Neural cell (in vitro differentiated cells): Measurements from ENCODE around the gene TRPM8. TPM values are rescaled to one million over a fixed set of nuclear protein-coding genes. Genes with fewer than 3 reads are reported as not detected.

ENCODE experiments used
- H2AFZ ChIP-seq: fragments of 200-600, 300-800 bp; sonication (generic), shearing (Covaris generic); 2 replicates; pipeline ENCODE4 v1.6.0; 2014; ENCODE audit warnings: low read depth, mild to moderate bottlenecking, antibody characterized with exemption, low read length, moderate library complexity
- H3F3A ChIP-seq: fragments of 200-600 bp; shearing (Covaris generic); 2 replicates; pipeline ENCODE4 v1.6.1; 2016; ENCODE audit warnings: mild to moderate bottlenecking, moderate library complexity, mixed read lengths, antibody characterized with exemption, low read length; ENCODE audit not compliant: insufficient read depth, poor library complexity, severe bottlenecking
- H3K27ac ChIP-seq: fragments of 200-600, 300-800 bp; sonication (generic), shearing (Covaris generic); 2 replicates; pipeline ENCODE4 v1.5.1; 2014; ENCODE audit warnings: mild to moderate bottlenecking, low read length, moderate library complexity
- H3K27me3 ChIP-seq: fragments of 300-800, 200-600 bp; sonication (generic), shearing (Covaris generic); 2 replicates; pipeline ENCODE4 v1.6.0; 2014; ENCODE audit warnings: mild to moderate bottlenecking, low read depth, low read length, moderate library complexity; ENCODE audit not compliant: insufficient read depth
- H3K36me3 ChIP-seq: fragments of 300-800, 200-600 bp; sonication (generic), shearing (Covaris generic); 2 replicates; pipeline ENCODE4 v1.5.1; 2014; ENCODE audit warnings: mild to moderate bottlenecking, antibody characterized with exemption, low read length, moderate library complexity; ENCODE audit not compliant: insufficient read depth
- H3K4me2 ChIP-seq: fragments of 300-800, 200-600 bp; sonication (generic), shearing (Covaris generic); 2 replicates; pipeline ENCODE4 v1.6.0; 2014; ENCODE audit warnings: mild to moderate bottlenecking, low read length
- H3K4me3 ChIP-seq: fragments of 300-800, 200-600 bp; sonication (generic), shearing (Covaris generic); 2 replicates; pipeline ENCODE4 v1.5.1; 2014; ENCODE audit warnings: mild to moderate bottlenecking, low read length, moderate library complexity
- H3K79me2 ChIP-seq: fragments of 200-600 bp; shearing (Covaris generic); replicated peaks from 2 replicates; pipeline ENCODE4 v1.6.0; 2014; ENCODE audit warnings: mild to moderate bottlenecking, low read length, moderate library complexity; ENCODE audit not compliant: insufficient read depth
- H3K9ac ChIP-seq: fragments of 300-800, 200-600 bp; sonication (generic), shearing (Covaris generic); 2 replicates; pipeline ENCODE4 v1.6.1; 2016; ENCODE audit warnings: mild to moderate bottlenecking, low read length, mixed read lengths
- H3K9me2 ChIP-seq: fragments of 200-600 bp; shearing (Covaris generic); 2 replicates; pipeline ENCODE4 v1.6.1; 2016; ENCODE audit warnings: mild to moderate bottlenecking, low read length, mixed read lengths; ENCODE audit not compliant: insufficient read depth
- H3K9me3 ChIP-seq: fragments of 200-600, 300-800 bp; sonication (generic), shearing (Covaris generic); 2 replicates; pipeline ENCODE4 v1.6.1; 2016; ENCODE audit warnings: mild to moderate bottlenecking, mixed run types, low read length, moderate library complexity, mixed read lengths
- H4K20me1 ChIP-seq: fragments of 200-600 bp; shearing (Covaris generic); 2 replicates; pipeline ENCODE4 v1.6.1; 2016; ENCODE audit warnings: mild to moderate bottlenecking, mixed run types; ENCODE audit not compliant: insufficient read depth
- CTCF ChIP-seq: fragments of 450-650 bp; IDR thresholded peaks from 2 replicates; pipeline ENCODE4 v1.5.1; 2014; ENCODE audit warnings: antibody characterized with exemption, mild to moderate bottlenecking, moderate library complexity; ENCODE audit not compliant: poor library complexity, severe bottlenecking
- EP300 ChIP-seq: fragments of 450-650 bp; conservative IDR thresholded peaks from 2 replicates; pipeline ENCODE4 v1.6.1; 2014; ENCODE audit warnings: antibody characterized with exemption, mild to moderate bottlenecking, moderate library complexity; ENCODE audit not compliant: poor library complexity, severe bottlenecking
- EZH2 ChIP-seq: fragments of 200-600, 300-800 bp; shearing (Covaris generic), sonication (generic); IDR thresholded peaks from 2 replicates; pipeline ENCODE4 v1.6.1; 2014; ENCODE audit warnings: antibody characterized with exemption, low read length, borderline replicate concordance, mild to moderate bottlenecking; ENCODE audit not compliant: insufficient read depth, poor library complexity, severe bottlenecking
- MXI1 ChIP-seq: fragments of 450-650 bp; conservative IDR thresholded peaks from 2 replicates; pipeline ENCODE4 v1.6.1; 2014; ENCODE audit warnings: antibody characterized with exemption, mild to moderate bottlenecking; ENCODE audit not compliant: poor library complexity, severe bottlenecking
- POLR2AphosphoS5 ChIP-seq: IDR thresholded peaks from 2 replicates; pipeline ENCODE4 v1.6.1; 2012
- RAD21 ChIP-seq: fragments of 450-650 bp; conservative IDR thresholded peaks from 2 replicates; pipeline ENCODE4 v1.6.1; 2014; ENCODE audit warnings: antibody characterized with exemption, mild to moderate bottlenecking, moderate library complexity
- REST ChIP-seq: IDR thresholded peaks from 2 replicates; pipeline ENCODE4 v1.6.1; 2012; ENCODE audit warnings: borderline replicate concordance
- SMC3 ChIP-seq: fragments of 450-650 bp; conservative IDR thresholded peaks from 2 replicates; pipeline ENCODE4 v1.6.1; 2014; ENCODE audit warnings: antibody characterized with exemption, mild to moderate bottlenecking, moderate library complexity; ENCODE audit not compliant: poor library complexity
- TAF1 ChIP-seq: IDR thresholded peaks from 2 replicates; pipeline ENCODE4 v1.6.1; 2012; ENCODE audit warnings: low read depth
- polyA plus RNA-seq: library from polyadenylated mRNA; depleted of rRNA; stranded (reverse); fragments of >200 nt; gene quantifications from 2 replicates; pipeline ENCODE4 v1.2.3, GENCODE V29; 2014

TRPM8 gene
- polyA plus RNA-seq, 1 donor from 2014 or later, result not detected

GRCh38 chr2:234031207-234031606 is 114.0 kb downstream of the TRPM8 start:
- no peak overlapping the region for H3K27ac ChIP-seq
- no peaks in the 10 kb centered on the region for H4K20me1 ChIP-seq
- no peak overlapping the region for H3K4me2 ChIP-seq
- H3K36me3 ChIP-seq, result no peaks in the 10 kb centered on the region
- H2AFZ ChIP-seq, result no peak overlapping the region
- no peak overlapping the region for H3K4me3 ChIP-seq
- H3K9ac ChIP-seq, result no peak overlapping the region
- no peaks in the 10 kb centered on the region for H3F3A ChIP-seq
- H3K79me2 ChIP-seq, result no peaks in the 10 kb centered on the region
- no peaks in the 10 kb centered on the region for H3K27me3 ChIP-seq
- H3K9me3 ChIP-seq, result no peaks in the 10 kb centered on the region
- no peak for TF ChIP-seq POLR2AphosphoS5
- TF ChIP-seq SMC3, result no peak
- no peak for TF ChIP-seq EP300
- no peak for TF ChIP-seq CTCF
- no peak for TF ChIP-seq TAF1
- TF ChIP-seq EZH2, result no peak
- H3K9me2 ChIP-seq, result no peaks in the 10 kb centered on the region

GRCh38 chr2:234032279-234032856 is 115.2 kb downstream of the TRPM8 start:
- Histone ChIP-seq H4K20me1 (no peaks in the 10 kb centered on the region), H3K4me2 (no peak overlapping the region), H3K4me3 (no peak overlapping the region), H3K9me2 (no peaks in the 10 kb centered on the region), H3K79me2 (no peaks in the 10 kb centered on the region), H3K9me3 (no peaks in the 10 kb centered on the region), H3K36me3 (no peaks in the 10 kb centered on the region), H3K27ac (no peak overlapping the region), H3K27me3 (no peaks in the 10 kb centered on the region), H2AFZ (no peak overlapping the region), H3K9ac (no peak overlapping the region), H3F3A (no peaks in the 10 kb centered on the region)
- TF ChIP-seq RAD21, result no peak
- TF ChIP-seq EZH2, result no peak
- TF ChIP-seq POLR2AphosphoS5, result no peak
- no peak for TF ChIP-seq MXI1
- no peak for TF ChIP-seq EP300
- TF ChIP-seq REST, result no peak
- no peak for TF ChIP-seq SMC3
- TF ChIP-seq TAF1, result no peak
- no peak for TF ChIP-seq CTCF
